GM13977 (cell line): ENCODE measurements around the gene SLC4A3.

ENCODE experiments used
- DNase-seq: peaks from one replicate; pipeline ENCODE4 v3.0.0; 2012; ENCODE audit warnings: low spot score
- in situ Hi-C: fragments of 300-500 bp; cut with MboI; formaldehyde crosslinking; loops from one replicate; pipeline ENCODE4 v1.12.0; 2022; ENCODE audit warnings: low sequenced_read_pairs, low pct_unique_long_range_greater_than_20kb, mixed read lengths, inconsistent platforms; ENCODE audit not compliant: unreplicated experiment
- TF ChIP-seq, protein P1 (sequence below): IDR thresholded peaks from 2 replicates; pipeline ENCODE4 v1.5.1; 2012; ENCODE audit warnings: mild to moderate bottlenecking, control low read depth; ENCODE audit not compliant: insufficient read depth; ENCODE audit errors: extremely low read depth, missing control alignments

SLC4A3 gene

GRCh38 chr2:219664041-219664440, 36.6 kb downstream of the SLC4A3 start:
- TF ChIP-seq, protein P1, sequence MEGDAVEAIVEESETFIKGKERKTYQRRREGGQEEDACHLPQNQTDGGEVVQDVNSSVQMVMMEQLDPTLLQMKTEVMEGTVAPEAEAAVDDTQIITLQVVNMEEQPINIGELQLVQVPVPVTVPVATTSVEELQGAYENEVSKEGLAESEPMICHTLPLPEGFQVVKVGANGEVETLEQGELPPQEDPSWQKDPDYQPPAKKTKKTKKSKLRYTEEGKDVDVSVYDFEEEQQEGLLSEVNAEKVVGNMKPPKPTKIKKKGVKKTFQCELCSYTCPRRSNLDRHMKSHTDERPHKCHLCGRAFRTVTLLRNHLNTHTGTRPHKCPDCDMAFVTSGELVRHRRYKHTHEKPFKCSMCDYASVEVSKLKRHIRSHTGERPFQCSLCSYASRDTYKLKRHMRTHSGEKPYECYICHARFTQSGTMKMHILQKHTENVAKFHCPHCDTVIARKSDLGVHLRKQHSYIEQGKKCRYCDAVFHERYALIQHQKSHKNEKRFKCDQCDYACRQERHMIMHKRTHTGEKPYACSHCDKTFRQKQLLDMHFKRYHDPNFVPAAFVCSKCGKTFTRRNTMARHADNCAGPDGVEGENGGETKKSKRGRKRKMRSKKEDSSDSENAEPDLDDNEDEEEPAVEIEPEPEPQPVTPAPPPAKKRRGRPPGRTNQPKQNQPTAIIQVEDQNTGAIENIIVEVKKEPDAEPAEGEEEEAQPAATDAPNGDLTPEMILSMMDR = no peak
- no peak for DNase-seq
- in situ Hi-C loops = no loop called here

GRCh38 chr2:219664944-219665343, 37.5 kb downstream of the SLC4A3 start:
- TF ChIP-seq, protein P1 = no peak
- no peak for DNase-seq
- in situ Hi-C loops = no loop called here

DNA sequence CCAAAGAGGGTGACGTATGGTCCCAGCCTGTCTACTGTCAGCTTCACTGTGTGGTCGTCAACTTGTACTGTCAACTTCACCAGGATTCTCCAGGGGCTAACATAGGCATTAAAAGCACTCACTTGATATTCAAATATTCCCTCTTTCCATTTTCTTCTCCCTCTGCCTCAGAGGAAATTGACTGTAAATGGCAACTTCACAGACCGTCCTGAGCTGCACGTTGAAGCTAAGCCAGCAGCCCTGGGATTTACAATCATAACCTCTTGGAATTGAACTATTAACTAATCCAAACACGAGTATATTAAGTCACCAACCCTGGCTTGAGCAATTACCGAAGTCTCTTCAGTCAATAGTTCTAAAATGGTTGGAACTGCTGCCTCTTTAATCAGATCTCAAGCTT, 38.5 kb downstream of the SLC4A3 start:
- in situ Hi-C loops = no loop called here
- TF ChIP-seq, protein P1 = no peak
- DNase-seq = no peak

DNA sequence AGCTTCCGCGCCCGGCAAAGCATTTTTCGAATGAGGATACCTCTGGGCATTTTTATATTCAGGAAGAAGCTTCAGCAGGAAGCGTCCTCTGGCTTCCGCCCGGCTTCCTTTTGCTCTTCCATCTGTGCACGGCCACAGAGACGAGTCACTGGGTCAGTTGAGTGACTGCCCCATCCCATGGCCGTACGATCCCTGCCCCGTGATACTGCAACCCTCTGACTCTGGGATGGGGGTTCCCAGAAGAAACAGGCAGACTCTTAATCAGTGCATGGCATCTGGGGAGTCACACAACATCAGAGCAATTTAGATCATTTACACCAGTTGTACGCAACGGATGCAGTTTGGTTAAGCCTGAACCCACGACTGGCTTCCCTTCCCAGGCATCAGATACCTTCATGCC, 40.9 kb downstream of the SLC4A3 start:
- in situ Hi-C loops = no loop called here
- no peak for DNase-seq
- TF ChIP-seq, protein P1 = no peak

DNA sequence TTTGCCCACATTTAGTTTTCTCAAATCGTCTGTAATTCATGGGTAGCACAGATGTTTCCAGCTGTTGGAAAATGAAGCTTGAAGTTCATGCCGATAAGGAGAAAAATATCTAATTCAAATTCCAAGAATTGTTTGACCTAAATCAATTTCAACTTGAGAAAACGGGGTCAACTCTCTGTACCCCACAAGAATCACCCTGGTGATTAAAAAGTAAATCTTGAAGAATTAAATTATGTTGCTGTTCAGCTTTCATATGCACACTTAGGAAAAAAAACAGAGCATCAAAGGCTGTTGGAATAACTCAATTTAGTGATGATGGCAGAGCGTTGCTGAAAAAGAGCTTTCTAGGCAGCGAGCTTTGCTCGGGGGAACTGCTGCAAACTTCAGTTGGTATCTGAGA, 43.0 kb downstream of the SLC4A3 start:
- TF ChIP-seq, protein P1 = no peak
- in situ Hi-C loops = no loop called here
- no peak for DNase-seq

DNA sequence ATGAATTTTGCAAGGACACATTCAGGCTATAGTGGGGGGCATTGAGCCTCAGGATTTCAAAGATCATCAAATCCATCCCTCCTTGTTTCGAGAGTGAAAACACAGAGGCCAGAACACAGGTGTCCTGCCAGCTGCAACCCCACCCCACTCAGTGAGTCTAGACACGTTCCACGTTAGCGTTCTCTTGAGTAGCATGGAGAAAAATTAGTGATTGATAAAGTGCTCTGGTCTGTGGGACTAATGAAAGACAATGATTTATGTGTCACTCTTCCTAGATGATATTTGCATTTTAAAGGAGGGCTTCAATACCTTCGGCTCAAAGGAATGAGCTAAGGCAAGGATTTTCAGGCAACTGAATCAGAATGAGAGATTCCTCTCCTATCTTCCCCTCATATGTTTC, 43.8 kb downstream of the SLC4A3 start:
- DNase-seq = no peak
- TF ChIP-seq, protein P1 = no peak
- in situ Hi-C loops = no loop called here

DNA sequence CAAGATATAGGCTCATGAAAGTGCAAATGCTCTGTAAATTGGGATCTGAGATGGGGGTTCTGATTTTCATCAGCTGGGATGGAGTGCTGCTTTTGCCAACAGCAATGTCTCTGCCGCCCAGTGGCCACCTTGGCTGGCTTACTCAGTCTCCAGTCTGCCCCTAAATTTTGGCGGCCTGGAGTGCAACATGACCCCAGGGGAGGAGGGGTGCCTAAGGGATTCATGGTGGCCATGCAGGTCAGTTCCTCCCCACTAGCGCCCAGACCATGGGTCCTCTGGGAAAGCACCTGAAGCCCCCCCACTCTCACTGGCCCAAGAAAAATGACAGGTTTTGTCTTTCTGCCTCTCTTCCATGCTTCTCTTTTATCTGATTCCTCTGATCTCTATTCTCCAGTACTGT, 45.0 kb downstream of the SLC4A3 start:
- TF ChIP-seq, protein P1 = no peak
- in situ Hi-C loops = no loop called here
- no peak for DNase-seq
